Fibroblast of peridontal ligament (primary cell): ENCODE results near the gene CAAP1.
A peak's percentile ranks its signal among the peaks of the same experiment; 100 is the strongest.
"Not testable (repeated sequence)": the region's sequence is repeated elsewhere in the genome, so short reads cannot be mapped to it uniquely, and the experiment has no call there.

ENCODE experiments used
- DNase-seq: peaks from one replicate; pipeline ENCODE4 v3.0.0-alpha.2; 2010; ENCODE audit errors: extremely low read depth

The CAAP1 gene

DNA sequence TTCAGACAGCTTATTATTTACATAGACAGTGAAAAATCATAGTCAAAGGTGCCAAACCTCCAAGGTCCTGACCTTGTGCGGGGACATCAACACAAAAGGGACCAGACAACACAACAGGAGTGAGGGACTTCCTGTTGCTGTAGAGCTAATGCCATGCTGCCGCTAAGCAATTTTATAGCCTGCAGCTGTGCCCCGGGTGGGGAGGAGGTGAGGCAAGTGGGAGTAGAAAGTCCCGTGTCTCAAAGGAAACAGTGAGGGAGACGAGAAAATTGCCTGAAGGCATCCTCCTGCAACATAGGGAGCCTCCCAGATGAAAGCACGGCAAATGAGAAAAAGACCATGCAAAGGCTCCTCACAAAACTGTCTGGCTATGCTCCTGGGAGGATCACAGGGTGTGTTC, 58.8 kb downstream of the CAAP1 start:
- no peak for DNase-seq

- DNase-seq: not testable (repeated sequence)
These were observed 64.1 kb downstream of the CAAP1 start for GRCh38 chr9:26828391-26828955.

GRCh38 chr9:26814799-26815198, 77.8 kb downstream of the CAAP1 start:
- no peak for DNase-seq

GRCh38 chr9:26813247-26813646, 79.4 kb downstream of the CAAP1 start:
- no peak for DNase-seq

- no peak for DNase-seq
These were observed 80.4 kb downstream of the CAAP1 start for GRCh38 chr9:26812217-26812616.

DNA sequence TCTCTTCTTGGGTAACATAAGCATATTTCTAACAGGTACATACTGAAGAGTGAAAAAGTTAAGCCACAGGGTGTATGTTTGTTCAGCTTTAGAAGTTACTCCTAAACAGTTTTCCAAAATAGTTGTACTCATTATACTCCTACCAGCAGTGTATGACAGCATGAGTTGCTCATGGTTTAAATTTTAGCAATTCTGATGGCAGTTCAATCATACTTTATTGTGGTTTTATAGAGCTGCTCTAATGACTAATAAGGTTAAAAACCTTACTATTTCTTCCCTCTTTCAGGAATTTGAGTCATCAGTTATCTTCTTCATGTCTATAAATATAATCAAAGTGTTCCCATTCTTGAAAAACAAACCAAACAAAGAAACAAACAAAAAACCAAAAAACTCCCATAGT, 81.5 kb downstream of the CAAP1 start:
- no peak for DNase-seq

- peak; percentile 73 for DNase-seq
These were observed 82.8 kb downstream of the CAAP1 start for GRCh38 chr9:26809795-26810194.

DNA sequence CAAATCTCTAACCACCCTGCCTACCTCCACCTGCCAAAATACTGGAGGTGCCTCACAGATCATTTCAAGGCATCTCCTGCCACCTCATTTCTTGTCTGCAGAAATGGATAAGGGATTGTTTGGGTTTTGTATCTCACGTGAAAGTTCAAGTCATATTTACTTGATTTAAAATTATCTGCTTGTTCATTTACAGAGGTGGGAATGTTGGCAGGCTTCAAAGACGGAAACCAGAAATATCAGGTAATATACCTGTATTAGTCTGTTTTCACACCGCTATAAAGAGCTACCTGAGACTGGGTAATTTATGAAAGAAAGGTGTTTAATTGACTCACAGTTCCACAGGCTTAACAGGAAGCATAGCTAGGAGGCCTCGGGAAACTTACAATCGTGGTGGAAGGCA, 85.4 kb downstream of the CAAP1 start:
- no peak for DNase-seq

GRCh38 chr9:26802921-26803320, 89.7 kb downstream of the CAAP1 start:
- DNase-seq: no peak

GRCh38 chr9:26801772-26802171, 90.8 kb downstream of the CAAP1 start:
- no peak for DNase-seq

DNA sequence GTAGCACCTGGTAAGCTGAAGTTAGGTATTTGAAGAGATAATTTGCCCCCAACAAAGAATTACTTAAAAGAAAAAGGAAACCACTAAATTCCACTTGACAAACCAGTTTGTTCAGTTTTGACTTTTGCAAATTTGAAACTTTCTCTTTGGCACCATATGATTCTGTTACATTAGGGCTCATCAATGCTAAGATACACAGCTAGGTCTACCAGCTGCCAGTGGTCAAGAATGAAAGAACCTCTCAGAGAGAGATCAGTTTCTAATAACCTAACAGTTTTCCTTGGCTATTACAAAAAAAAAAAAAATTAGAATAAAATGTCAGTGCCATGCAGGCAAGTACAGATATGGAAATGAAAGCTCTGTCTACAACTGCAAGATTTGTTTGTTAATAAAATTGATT, 92.3 kb downstream of the CAAP1 start:
- no peak for DNase-seq

- no peak for DNase-seq
These were observed 101.3 kb downstream of the CAAP1 start for GRCh38 chr9:26791274-26791673.
